SU-DHL-6 (cell line): ENCODE results near the gene PTPRN2.

Experiments used
- EZH2phosphoT487 ChIP-seq: fragments of 200-600 bp; sonication (generic), shearing (Covaris generic); conservative IDR thresholded peaks from 2 replicates; pipeline ENCODE4 v1.6.1; 2018; ENCODE audit warnings: mild to moderate bottlenecking, antibody characterized with exemption, low read length, moderate library complexity, mixed read lengths
- TF ChIP-seq, protein P1 (sequence below): fragments of 200-600 bp; sonication (generic); IDR thresholded peaks from one replicate; pipeline ENCODE4 v1.5.1; 2017; ENCODE audit warnings: antibody characterized with exemption, mild to moderate bottlenecking, low read length, moderate library complexity; ENCODE audit not compliant: insufficient read depth, poor library complexity, severe bottlenecking

DNA sequence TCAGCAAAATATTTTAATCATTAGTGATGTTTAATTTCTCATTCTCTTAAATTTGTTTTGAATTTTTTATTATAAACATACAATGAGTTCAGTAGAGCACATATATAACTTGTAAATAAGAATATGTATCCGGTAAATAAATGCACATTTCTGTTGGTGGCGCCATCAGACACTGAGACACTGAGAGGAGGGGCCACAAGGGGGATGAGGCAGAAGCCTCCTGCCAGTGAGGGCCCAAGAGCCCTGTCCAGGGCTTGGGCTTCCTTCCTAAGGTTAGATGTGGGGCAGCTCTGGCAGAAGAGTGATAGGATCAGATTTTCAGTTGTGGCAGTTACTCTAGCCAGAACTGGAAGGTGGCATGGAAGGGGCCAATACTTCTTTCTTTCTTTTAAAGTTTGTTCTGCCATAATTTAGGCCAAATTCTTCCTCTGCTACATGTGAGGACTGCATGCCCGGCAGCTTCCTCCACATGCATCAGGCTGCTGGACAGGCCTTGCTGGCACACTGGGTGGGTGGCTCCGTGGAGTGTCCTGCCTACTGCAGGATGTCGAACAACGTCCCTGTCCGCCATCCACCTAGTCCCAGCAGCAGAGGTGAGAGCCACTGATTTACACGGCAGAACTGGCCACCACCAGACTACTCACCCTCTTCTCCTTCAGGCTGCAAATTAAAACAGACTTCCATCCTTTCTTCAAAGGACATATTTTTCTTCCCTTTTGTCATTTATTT is 13.2 kb downstream of the PTPRN2 start:
- TF ChIP-seq, protein P1, sequence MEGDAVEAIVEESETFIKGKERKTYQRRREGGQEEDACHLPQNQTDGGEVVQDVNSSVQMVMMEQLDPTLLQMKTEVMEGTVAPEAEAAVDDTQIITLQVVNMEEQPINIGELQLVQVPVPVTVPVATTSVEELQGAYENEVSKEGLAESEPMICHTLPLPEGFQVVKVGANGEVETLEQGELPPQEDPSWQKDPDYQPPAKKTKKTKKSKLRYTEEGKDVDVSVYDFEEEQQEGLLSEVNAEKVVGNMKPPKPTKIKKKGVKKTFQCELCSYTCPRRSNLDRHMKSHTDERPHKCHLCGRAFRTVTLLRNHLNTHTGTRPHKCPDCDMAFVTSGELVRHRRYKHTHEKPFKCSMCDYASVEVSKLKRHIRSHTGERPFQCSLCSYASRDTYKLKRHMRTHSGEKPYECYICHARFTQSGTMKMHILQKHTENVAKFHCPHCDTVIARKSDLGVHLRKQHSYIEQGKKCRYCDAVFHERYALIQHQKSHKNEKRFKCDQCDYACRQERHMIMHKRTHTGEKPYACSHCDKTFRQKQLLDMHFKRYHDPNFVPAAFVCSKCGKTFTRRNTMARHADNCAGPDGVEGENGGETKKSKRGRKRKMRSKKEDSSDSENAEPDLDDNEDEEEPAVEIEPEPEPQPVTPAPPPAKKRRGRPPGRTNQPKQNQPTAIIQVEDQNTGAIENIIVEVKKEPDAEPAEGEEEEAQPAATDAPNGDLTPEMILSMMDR: no peak
- no peak for TF ChIP-seq EZH2phosphoT487
